ENCODE data around the gene ABCC11.

ABCC11 gene

DNA sequence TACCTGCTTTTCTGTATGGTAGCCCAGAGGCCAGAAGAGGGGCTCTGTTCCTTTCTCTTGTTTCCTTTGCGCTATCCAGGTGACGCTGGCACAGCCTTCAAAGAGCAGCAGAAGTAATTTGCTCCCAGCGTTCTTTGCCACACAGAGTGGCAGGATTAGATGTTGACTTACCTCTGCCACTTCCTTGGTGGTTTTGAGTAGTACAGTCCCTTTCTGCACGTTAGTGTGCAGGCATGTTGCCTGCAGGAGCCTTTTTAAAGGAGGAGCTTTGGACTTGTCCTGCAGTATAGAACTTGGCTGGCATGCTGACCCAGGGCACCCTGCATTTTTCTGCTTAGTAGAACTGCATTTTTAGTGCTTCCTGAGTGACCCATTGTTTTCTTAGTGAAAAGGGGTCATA is at the start of gene ABCC11:
TSS of gene ABCC11 (minus strand) at position 229 of the 400 bp plus-strand sequence. CDS start 15,618 bp downstream, outside the sequence.
- DNase-seq, result no peak

DNA sequence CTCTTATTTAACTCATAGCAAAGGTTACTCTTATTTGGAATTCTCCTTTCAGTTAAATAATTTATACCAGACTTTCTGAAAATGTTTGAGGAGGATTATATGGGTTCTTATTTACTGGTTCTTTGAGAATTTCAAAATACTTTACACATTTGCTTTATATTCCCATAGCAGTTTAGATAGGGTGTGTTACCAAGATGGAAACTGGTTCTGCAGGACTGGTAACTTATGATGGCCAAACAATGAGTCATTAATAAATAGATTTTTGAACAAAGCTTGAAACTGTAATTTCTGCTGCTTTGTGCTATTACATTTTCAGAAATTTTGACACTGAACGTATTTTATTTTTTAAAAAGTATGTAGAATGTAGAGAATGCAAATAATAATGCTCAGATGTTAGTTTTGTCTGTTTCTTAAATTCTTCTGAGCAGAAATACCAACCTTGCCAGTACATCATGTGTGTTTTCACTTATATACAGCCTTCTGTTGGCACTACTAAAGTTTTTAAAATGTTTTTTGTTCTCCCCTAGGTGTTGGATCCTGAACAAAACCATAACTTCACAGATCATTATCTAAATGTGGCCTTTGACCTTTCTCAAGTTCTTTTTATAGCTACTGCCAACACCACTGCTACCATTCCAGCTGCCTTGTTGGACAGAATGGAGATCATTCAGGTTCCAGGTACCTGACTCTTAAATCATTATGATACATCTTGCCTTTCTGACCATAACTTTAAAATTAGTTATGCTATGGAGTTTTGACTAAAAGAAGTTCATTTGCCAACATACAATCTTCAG is 48.3 kb upstream of the ABCC11 start:
- DNase-seq, result no peak

DNA sequence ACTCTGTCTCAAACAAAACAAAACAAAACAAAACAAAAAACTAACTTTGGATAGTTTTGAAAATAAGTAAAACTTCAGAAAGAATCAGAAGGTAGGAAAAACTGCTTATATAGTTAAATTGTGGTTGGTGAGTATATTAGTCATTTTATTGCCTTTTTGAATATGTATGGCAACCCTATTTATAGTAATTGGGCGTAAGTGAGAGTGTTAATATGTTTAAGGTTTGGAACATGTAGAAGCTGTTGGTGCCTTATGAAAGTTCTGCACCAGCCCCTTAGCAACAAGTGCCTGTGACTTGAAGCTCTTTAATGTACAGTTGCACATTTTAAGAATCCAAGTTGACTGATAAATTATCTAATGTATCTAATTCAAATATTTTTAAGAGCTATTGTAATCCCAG is 47.4 kb upstream of the ABCC11 start:
- no peak for DNase-seq

DNA sequence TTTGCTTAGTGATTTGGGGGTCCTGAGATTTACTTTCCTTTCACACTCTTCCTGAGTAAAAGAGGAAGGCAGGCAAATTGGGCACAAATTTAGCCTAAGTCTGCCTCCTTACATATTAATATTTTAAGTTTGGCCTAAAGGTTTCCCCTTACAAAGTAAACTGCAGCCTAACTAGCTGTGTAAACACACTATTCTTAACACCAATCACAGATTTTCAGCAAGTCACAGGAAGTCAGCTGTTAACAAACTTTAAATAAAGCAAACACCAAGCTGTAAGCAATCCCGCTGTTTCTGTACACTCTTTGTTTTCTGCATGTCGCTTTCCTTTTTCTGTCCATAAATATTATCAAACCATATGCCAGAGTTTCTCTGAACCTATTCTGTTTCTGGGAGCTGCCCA is 45.1 kb upstream of the ABCC11 start:
- no peak for DNase-seq

DNA sequence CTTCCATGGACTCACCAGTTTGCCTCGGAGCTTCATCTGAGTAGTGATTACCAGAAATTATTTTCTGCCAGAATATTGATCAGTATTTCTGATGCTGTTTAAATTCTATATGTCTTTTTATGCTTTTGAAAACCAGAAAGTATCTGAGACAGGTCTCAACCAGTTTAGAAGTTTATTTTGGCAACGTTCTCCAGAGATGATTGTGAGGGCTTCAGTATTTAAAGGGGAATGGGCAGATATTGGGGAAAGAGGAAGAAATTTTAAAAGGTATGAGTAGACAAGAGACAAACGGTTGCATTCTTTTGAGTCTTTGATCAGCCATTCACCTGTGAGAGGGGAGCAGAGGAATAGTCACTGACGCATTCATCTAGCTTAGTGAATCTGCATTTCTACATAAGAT is 44.4 kb upstream of the ABCC11 start:
- DNase-seq, result no peak

DNA sequence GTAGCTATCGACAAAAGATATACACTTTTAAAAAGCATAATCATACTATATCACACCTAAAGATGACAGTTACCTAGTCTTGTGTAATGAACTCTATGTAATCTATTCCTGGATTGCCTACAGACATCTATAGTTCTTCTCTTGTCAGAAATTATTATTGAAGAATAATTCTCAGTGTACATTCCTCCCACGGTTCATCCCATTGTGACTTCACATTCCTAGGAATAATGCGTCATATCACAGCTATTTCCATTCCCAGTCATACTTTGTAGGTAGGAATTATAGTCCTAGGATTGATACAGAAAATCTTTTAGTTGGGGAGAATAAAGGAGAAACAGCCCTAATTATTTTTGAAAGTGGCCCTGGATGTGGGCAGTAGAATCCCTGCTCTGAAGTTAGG is 44.0 kb upstream of the ABCC11 start:
- no peak for DNase-seq

DNA sequence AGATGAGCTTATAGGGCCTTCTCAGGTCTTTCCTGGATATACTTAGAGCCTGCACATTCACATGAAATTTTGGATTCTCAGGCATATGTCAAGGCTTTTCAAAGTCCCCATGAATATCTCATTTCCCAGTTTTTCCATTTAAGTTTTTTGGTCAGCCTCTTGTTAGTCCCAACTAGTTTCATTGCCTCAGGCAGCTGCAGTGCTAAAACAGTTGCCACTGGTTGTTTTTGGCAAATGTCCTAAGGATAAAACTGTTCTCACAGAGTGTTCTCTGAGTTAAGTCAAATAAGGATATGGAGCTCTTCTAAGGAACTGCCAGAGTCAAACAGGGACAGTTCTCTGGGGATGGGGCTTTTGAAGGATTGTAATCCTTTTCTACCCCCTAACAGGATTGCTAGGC is 39.9 kb upstream of the ABCC11 start:
- no peak for DNase-seq

DNA sequence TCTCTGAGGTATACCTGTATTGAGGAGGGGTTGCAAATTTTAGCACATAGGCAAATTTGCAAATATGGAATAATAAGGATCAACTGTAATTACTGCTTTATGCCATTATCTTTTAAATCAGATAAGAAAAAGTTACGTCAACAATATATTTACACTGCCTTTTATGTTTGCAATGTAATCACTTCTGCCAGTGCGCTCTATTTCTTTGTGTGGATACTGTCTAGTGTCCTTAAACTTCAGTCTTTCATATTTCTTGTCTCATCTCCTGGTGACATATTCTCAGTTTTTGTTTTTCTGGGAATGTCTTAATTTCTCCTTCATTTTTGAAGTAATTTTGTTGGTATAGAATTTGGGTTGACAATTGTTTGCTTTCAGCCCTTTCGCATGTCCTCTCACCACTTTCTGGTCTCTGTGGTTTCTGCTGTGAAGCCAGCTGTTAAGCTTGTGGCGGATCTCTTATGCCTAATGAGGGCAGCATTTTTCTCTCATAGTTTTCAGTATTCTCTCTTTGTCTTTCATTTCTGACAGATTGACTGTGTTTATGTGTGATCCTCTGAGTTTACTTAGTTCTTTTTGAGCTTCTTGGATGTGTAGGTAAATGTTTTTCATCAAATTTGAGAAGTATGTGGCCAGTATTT is 37.6 kb upstream of the ABCC11 start:
- no peak for DNase-seq

DNA sequence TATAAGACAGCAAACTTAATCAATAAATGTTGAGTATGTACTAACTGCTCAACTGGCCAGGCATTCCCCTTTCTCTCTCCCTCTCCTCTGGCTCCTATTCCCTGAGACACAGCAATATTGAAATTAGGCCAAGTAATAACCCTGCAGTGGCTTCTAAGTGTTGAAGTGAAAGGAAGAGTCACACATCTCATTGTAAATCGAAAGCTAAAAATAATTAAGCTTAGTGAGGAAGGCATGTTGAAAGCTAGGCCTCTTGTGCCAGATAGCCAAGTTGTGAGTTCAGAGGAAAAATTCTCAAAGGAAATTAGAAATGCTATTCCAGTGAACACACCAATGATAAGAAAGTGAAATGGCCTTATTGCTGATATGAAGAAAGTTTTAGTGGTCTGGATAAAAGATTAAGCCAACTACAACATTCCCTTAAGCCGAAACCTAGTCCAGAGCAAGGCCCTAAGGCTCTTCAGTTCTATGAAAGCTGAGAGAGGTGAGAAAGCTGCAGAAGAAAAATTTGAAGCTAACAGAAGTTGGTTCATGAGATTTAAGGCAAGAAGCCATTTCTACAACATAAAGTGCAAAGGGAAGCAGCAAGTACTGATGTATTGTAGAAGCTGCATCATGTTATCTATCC is 35.4 kb upstream of the ABCC11 start:
- no peak for DNase-seq

DNA sequence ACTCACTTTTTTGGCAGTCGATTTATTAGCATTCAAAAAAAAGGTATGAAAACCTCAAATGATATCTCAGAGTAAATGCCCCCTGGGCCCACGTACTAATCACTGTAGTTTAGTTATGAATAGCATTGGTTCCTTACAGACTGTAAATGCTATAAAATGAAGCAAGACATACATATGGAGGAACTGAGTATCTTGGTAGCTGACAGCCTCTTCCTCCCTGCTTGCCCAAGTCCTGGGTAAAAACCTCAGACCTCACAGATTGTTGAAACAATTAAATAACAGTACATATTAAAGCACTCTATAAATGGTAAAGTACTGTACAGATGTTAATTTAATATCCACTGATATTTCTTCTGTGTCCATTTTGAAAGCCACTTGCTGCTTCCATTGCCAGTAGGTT is 33.2 kb upstream of the ABCC11 start:
- DNase-seq, result no peak

DNA sequence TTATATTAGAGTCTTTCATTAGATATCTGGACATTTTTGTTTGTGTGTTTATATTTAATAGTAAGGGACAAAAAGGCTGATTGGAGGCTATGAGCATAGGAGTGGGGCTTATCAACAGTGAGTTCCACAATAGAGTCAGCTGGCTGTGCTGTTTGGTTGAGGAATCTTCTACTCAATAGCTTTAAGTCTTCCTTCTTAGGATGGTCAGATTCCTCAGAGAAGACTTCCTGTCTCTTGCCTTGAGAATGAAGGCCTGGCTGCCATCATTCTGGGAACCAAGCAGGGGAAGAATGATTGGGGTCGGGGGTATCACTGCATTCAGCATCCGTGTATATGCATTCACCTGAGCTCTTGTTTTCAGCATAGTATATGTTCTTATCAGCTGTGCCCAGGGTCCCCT is 31.9 kb upstream of the ABCC11 start:
- peak in 1 of 51 donors; percentile 8 for DNase-seq

DNA sequence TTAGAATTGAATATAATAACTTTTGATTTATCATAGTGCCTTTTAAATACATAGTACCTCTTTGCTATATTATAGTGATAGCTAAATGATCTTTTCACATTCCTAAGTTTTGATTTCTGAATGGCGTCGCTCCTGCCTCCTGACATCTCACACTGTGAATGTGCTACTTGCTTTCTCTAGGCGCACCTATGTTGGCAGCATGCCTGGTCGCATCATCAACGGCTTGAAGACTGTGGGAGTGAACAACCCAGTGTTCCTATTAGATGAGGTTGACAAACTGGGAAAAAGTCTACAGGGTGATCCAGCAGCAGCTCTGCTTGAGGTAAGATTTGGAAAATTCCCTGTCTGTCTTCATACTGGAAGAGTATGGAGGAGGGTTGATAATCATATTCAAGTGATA is 29.8 kb upstream of the ABCC11 start:
- DNase-seq, result peak in 7 of 51 donors; percentile 2 to 47 (median 8)

DNA sequence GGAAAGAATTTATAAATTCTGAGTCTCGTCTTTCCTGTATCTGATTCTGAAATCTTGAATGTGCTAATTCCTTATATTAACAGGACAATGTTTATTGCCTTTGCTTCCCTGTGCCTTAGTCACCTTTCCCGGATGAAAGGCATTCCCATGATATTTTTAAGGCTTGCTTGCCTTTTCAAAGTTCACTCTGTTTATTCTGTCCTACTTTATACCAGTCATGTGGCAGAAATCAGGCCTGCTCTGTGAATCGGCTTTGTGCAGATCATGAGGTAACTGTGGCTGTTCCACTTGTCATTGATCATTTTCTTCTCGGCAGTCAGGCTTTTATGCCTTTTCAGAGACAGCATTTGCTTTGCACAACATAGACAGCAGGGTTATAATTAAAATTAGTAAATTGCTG is 28.8 kb upstream of the ABCC11 start:
- DNase-seq, result peak in 24 of 51 donors; percentile 3 to 61 (median 28)

DNA sequence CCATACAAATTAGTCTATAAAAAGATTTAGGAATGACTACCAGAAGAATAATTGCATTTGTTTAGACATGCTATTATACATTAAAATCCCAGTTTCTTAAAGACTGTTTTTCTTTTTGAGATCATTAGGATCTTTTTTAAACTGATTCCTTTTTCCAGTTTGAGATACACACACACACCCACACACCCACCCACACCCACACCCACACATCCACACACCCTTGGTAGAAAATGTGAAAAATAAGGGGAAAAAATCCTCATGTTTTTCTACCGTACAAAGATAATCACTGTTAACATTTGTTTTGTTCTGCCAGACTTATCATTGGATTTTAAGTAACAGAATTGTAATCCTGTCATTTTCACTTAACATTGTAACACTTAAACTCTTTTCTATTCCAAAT is 27.1 kb upstream of the ABCC11 start:
- no peak for DNase-seq

DNA sequence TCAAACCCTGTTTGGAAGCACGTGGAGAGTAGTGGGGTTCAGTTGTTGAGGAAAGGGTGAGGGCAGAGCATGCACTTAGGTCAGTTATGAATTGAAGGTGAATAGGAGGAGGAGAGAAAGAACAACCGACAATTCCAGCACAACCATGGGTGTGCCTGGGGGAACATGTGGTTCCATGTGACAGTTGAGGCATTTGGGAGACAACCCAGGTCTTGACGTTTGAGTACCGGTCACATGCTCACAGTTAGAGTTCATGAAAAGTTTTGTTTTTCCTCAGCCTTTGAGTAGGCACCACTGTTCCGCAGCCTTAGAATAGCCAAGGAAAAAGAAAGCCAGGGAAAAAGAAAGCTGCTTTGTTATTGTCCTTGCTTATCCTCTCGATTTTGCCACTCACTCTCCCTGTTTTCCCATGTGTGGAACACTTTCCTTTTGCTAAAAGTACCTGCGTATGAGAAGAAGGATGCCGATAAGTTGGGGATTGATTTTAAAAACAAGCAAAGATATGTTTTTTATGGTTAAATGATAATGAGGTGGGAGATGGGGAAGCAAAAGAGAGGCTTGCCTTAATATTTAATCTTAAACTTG is 25.6 kb upstream of the ABCC11 start:
- DNase-seq, result peak in 26 of 51 donors; percentile 3 to 67 (median 34)

DNA sequence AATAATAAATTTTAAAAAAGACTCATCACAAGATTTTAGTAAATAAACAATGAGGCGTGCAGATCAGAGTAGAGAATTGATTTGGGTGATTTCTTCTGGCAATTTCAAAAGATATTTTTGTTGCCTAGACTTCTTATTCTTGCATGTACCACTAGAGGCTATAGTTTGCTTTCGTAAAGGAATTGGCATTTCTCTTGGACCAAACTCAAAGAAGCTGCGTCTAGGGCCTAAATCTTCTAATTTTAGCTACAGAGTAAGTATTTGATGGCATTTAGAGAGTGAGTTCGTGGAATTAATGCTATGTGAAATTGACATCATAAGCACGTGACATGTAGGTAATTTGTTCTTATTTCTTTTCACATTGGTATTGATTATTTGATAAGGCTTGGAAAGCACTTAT is 24.4 kb upstream of the ABCC11 start:
- no peak for DNase-seq

DNA sequence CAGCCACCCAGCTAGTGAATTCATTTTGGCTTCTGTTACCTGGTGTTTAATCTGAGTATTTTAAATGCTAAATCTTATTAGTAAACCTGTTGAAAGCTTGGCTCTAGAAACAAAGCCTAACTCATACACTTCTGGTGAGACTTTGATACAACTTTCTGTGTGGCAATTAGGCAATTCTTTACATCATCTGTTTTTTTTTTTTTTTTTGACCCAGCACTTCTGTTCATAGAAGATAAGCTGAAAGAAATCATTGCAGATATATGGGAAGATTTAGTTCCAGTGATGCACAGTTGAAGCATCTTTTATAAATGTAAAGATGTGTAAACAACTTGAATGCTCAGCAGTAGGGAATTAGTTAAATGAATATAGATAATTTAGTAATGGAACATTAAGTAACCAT is 21.7 kb upstream of the ABCC11 start:
- no peak for DNase-seq

DNA sequence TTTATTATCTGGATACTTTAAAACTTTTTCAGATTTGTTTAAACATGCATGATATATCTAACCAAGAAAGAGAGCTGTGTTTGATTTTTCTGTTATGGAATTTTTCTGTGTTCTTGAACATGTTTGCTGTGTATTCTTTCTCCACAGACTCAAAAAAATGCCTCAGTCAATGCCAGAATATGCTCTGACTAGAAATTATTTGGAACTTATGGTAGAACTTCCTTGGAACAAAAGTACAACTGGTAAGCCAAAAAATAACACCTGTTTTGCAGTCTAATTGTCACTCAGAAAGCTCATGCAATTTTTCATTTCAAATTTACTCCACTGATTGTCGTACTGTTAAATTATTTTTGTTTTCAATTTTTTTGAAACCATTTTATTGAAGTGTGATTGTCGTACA is 15.3 kb upstream of the ABCC11 start:
- no peak for DNase-seq

DNA sequence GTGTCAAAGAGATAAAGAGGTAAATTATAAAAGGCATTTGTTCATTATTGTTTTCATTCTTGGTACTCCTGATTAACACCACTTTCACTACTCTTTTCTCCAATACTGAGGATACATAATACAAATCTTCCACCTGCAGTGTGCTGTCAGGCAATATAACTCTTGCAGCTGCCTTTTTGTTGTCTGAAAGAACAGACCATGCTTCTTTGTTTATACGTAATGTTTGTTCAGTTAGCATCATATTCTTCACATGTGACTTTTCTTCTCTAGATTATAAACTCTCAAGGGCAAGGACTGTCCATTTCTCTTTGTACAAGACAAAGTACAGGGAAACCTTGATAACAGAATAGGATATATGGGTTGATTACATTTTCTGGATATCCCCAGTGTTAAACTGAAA is 14.2 kb upstream of the ABCC11 start:
- no peak for DNase-seq

DNA sequence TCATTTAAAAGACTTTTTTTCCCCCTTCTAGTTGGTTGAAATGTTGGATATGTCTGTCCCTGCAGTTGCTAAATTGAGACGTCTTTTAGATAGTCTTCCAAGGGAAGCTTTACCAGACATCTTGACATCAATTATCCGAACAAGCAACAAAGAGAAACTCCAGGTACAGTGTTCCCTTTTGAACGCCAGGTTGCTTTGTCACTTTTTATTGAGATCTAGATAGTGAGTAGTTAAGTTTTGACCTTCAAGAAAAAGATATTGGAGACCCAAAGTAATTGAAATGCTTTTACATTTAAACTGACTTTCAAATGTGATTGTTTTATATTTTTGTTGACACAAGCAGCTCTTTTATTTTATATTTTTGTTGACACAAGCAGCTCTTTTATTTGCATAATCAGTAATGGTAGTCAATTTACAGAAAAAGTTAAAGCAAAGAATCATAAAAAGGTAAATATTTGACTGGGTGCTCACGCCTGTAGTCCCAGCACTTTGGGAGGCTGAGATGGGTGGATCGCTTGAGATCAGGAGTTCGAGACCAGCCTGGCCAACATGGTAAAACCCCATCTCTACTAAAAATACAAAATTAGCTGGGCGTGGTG is 9.3 kb upstream of the ABCC11 start:
- no peak for DNase-seq

DNA sequence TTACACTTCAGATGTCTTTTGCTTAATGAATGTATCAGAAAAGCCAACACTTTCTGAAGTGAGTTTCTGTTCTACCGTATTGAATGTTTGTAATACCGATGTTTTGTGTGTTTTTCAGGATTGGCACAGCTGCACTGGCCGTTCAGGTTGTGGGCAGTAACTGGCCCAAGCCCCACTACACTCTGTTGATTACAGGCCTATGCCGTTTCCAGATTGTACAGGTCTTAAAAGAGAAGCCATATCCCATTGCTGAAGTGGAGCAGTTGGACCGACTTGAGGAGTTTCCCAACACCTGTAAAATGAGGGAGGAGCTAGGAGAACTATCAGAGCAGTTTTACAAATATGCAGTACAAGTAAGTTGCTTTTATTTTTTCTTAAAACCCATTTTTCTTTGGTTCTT is 4.7 kb upstream of the ABCC11 start:
- no peak for DNase-seq
